Measurements from ENCODE around the gene LCOR. TPM values are rescaled to one million over a fixed set of nuclear protein-coding genes. Genes with fewer than 3 reads are reported as not detected.

LCOR gene
- total and polyA plus RNA-seq, 9 of the 15 experiments (the other 6 are each of a cell fraction or from before 2014, with no cell fraction given) = 3.6 to 25.2 (median 14.4) TPM

GRCh38 chr10:96830511-96831199, 1.4 kb upstream of the LCOR start:
- peaks cover 13 to 22% of the 10 kb centered on the region in 2 experiments; a peak in 4 of 5 replicates for H3K4me1 ChIP-seq (replicated peaks in 1 of 2; ENCODE audit: control insufficient read depth in 2 of 2, insufficient read depth in 2 of 2, low read length in 2 of 2)
- in situ Hi-C loops (cut with MboI) = no loop called here
- peak; percentile 87 for FAIRE-seq
- TF ChIP-seq RAD21 (CRISPR knock-in tag; conservative IDR thresholded peaks at IDR 0.05 in 1 of 2, IDR thresholded peaks at IDR 0.05 in 1 of 2) (peak; percentile 51 to 65), ZFPM2 (CRISPR knock-in tag; IDR thresholded peaks at IDR 0.05) (no peak), ATF7 (IDR thresholded peaks at IDR 0.05) (no peak), ZBTB17 (CRISPR knock-in tag; IDR thresholded peaks at IDR 0.05) (no peak), MAFF (IDR thresholded peaks at IDR 0.05; ENCODE audit: low read length) (no peak), CHD2 (IDR thresholded peaks at IDR 0.05; ENCODE audit: low read depth, low read length) (no peak), ZBTB11 (CRISPR knock-in tag; IDR thresholded peaks at IDR 0.05) (no peak), ZNF407 (IDR thresholded peaks at IDR 0.05; ENCODE audit: low read depth) (no peak), TCF7 (IDR thresholded peaks at IDR 0.05; ENCODE audit: borderline replicate concordance) (no peak)

More at GRCh38 chr10:96830511-96831199, 1.4 kb upstream of the LCOR start:
- Histone ChIP-seq H3K36me3 (ENCODE audit: control insufficient read depth, insufficient read depth, low read length) (0 out of 3 replicates have a peak, but pooled peaks cover 2% of the 10 kb centered on the region), H3K27me3 (ENCODE audit: control insufficient read depth in 2 of 2, insufficient read depth in 2 of 2, low read length in 2 of 2) (no peaks in the 10 kb centered on the region), H3K4me3 (peak overlapping the region; percentile 49), H3K79me2 (ENCODE audit: control insufficient read depth, insufficient read depth, low read length) (peaks cover 36% of the 10 kb centered on the region), H3K9me1 (ENCODE audit: control insufficient read depth, insufficient read depth, low read length) (no peaks in the 10 kb centered on the region), H3K9me3 (replicated peaks; ENCODE audit: control insufficient read depth, insufficient read depth, low read depth, low read length) (no peaks in the 10 kb centered on the region), H4K20me1 (replicated peaks; ENCODE audit: control insufficient read depth, insufficient read depth, low read length) (peaks cover 4% of the 10 kb centered on the region; the same call in 1 of the 2 replicates), H3K27ac (ENCODE audit: extremely low read depth, low read depth, low read length) (peak overlapping the region; percentile 97), H2AFZ (ENCODE audit: low read depth, low read length) (peak overlapping the region; percentile 41), H3K9ac (ENCODE audit: insufficient read depth in 1 of 2, low read depth in 2 of 2, low read length in 2 of 2) (peak overlapping the region in 1 of 2 experiments; percentile 91; a peak in 2 of 4 replicates), H3K4me2 (ENCODE audit: insufficient read depth, low read length) (peak overlapping the region; percentile 72)
- WGBS (ENCODE audit: insufficient coverage, low coverage, missing lambda C conversion rate) = 21% methylated on average over 15 of the region's 17 CpGs
- POLR2A ChIA-PET = interaction anchor here (0.9 to 1.3 kb wide), 2 partner anchors 10 to 188 kb away, joined by 3 to 4 read pairs; no protein-coding TSS in a partner anchor
- CTCF ChIA-PET (ENCODE audit: low intra/inter-chr PET ratio) = interaction anchor here (0.6 kb wide), 1 partner anchor 64 kb away, joined by 3 read pairs; no protein-coding TSS in a partner anchor
- intact Hi-C loops (cut with micrococcal nuclease) = loop anchor here (1.0 to 2.0 kb wide), 3 partner anchors 41 to 189 kb away; no protein-coding TSS in a partner anchor
- DNase-seq (ENCODE audit: extremely low read depth in 1 of 4, low spot score in 3 of 4) (peak in 3 of 4 experiments; percentile 18 to 84 (median 32)), ATAC-seq (peak; percentile 10; the same call in 1 of the 3 replicates)
- no TSS peak for BruUV-seq (replicated peaks)
